ENCODE measurements around the gene LIX1L. TPM values are rescaled to one million over a fixed set of nuclear protein-coding genes. Genes with fewer than 3 reads are reported as not detected.
A peak's percentile ranks its signal among the peaks of the same experiment; 100 is the strongest.

Gene LIX1L
- total RNA-seq, 1 donor from 2014 or later, result 16.2 TPM

DNA sequence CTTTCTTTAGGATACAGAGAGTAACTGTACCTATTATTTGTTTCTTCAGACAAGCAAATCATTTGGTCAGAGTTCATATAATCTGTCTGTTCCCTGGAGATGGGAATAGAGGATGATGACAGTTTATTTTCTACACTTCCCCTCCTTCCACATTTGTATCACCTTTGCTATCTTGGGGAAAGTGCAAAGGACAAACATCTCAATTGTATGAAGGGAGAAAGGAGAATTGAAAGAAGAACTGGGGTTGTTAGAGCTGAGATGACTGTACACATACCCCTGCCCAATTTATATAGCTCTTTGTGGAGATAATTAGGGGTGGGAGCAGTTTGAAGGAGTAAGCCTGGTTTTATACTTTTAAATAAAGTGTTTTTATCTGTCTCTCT is 20.6 kb upstream of the LIX1L start:
- H3K36me3 ChIP-seq (ENCODE audit: control insufficient read depth in 3 of 3, insufficient read depth in 3 of 3, low read length in 3 of 3), result peaks cover 0 to 5% (median 2%) of the 10 kb centered on the region in 3 donors
- no peaks in the 10 kb centered on the region for H3K9me3 ChIP-seq (ENCODE audit: control insufficient read depth in 3 of 3, low read length in 3 of 3)
- H3K9ac ChIP-seq (ENCODE audit: low read depth in 1 of 3, low read length in 3 of 3), result peak overlapping the region; percentile 70 to 80 (median 74)
- peak overlapping the region; percentile 94 for H3K27ac ChIP-seq (ENCODE audit: low read depth, low read length)
- H3K27me3 ChIP-seq (ENCODE audit: control insufficient read depth in 3 of 3, insufficient read depth in 3 of 3, low read length in 3 of 3), result no peaks in the 10 kb centered on the region
- peak overlapping the region; percentile 37 to 68 (median 42) for H3K4me3 ChIP-seq (ENCODE audit: low read length in 3 of 3)
- H3K4me1 ChIP-seq (ENCODE audit: control insufficient read depth in 3 of 3, insufficient read depth in 3 of 3, low read length in 3 of 3), result peaks cover 58 to 61% (median 61%) of the 10 kb centered on the region in 3 donors

DNA sequence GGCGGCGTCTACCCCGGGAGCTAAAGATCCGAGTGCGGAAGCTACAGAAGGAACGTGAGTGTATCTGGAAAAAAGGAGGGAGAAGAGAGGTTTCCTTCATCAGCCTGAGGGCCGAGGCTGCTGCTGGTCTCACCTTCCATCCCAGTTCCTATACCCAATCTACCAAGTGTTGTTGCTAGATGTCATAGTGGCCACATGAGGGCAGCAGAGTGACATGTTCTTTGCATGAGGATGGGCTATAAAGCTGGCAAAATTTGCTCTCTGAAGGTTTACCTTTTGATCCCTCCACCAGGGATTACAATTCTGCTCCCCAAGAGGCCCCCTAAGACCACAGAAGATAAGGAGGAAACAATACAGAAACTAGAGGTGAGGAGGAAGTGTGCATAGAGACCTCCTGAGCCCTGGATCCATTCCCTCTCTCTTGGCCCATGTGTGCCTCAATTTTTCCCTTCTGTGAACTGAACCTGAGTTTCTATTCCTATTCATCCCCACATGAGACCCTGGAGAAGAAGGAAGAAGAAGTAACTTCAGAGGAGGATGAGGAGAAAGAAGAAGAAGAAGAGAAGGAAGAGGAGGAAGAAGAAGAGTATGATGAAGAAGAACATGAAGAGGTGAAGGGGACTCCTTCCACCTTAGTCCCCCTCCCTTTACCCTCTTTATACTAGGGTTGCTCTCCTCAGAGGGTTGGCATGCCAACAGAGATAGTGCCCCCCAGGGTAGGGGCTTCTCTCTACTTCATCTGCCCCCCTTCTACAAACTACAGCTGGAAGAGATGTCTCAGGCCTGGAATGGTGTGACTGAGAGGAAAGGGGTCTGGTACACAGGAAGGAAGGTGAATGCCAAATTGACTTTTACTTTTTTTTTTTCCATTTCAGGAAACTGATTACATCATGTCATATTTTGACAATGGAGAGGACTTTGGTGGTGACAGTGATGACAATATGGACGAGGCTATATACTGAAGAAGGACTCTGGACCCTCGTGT is 20.0 kb upstream of the LIX1L start:
- Histone ChIP-seq H3K36me3 (ENCODE audit: control insufficient read depth in 3 of 3, insufficient read depth in 3 of 3, low read length in 3 of 3) (peaks cover 0 to 5% (median 2%) of the 10 kb centered on the region in 3 donors), H3K9me3 (ENCODE audit: control insufficient read depth in 3 of 3, low read length in 3 of 3) (no peaks in the 10 kb centered on the region), H3K27me3 (ENCODE audit: control insufficient read depth in 3 of 3, insufficient read depth in 3 of 3, low read length in 3 of 3) (no peaks in the 10 kb centered on the region), H3K4me1 (ENCODE audit: control insufficient read depth in 3 of 3, insufficient read depth in 3 of 3, low read length in 3 of 3) (peaks cover 54% of the 10 kb centered on the region in 3 donors), H3K4me3 (ENCODE audit: low read length in 3 of 3) (peak overlapping the region in 1 of 3 donors; percentile 68), H3K27ac (ENCODE audit: low read depth, low read length) (peak overlapping the region; percentile 94), H3K9ac (ENCODE audit: low read depth in 1 of 3, low read length in 3 of 3) (peak overlapping the region; percentile 64 to 80 (median 74))

GRCh38 chr1:145977016-145977415 is 19.2 kb upstream of the LIX1L start:
- no peaks in the 10 kb centered on the region for H3K27me3 ChIP-seq (ENCODE audit: control insufficient read depth in 3 of 3, insufficient read depth in 3 of 3, low read length in 3 of 3)
- no peak overlapping the region for H3K27ac ChIP-seq (ENCODE audit: low read depth, low read length)
- H3K36me3 ChIP-seq (ENCODE audit: control insufficient read depth in 3 of 3, insufficient read depth in 3 of 3, low read length in 3 of 3), result peaks cover 0 to 5% (median 2%) of the 10 kb centered on the region in 3 donors
- no peak overlapping the region for H3K9ac ChIP-seq (ENCODE audit: low read depth in 1 of 3, low read length in 3 of 3)
- no peak overlapping the region for H3K4me3 ChIP-seq (ENCODE audit: low read length in 3 of 3)
- H3K4me1 ChIP-seq (ENCODE audit: control insufficient read depth in 3 of 3, insufficient read depth in 3 of 3, low read length in 3 of 3), result peaks cover 47% of the 10 kb centered on the region in 3 donors
- no peaks in the 10 kb centered on the region for H3K9me3 ChIP-seq (ENCODE audit: control insufficient read depth in 3 of 3, low read length in 3 of 3)

DNA sequence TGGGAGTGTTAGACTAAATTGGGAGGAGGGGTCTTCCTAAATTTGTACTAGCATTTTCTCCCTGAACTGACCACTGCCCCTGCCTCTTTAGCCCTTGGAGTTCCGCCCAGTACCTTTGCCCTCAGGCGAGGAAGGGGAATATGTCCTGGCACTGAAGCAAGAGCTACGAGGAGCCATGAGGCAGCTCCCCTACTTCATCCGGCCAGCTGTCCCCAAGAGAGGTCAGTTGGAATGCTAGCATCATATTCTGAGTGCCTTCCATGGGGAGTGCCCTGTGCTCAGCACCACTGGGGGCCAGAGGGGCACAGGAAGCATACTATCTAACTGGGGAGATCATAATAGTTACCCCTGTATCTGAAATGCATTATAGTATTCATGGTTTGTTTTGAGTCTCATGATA is 17.4 kb upstream of the LIX1L start:
- H3K9ac ChIP-seq (ENCODE audit: low read depth in 1 of 3, low read length in 3 of 3), result peak overlapping the region in 1 of 3 donors; percentile 43

GRCh38 chr1:145974721-145975120 is 16.9 kb upstream of the LIX1L start:
- no peak overlapping the region for H3K4me3 ChIP-seq (ENCODE audit: low read length in 3 of 3)
- H3K9me3 ChIP-seq (ENCODE audit: control insufficient read depth in 3 of 3, low read length in 3 of 3), result no peaks in the 10 kb centered on the region
- no peaks in the 10 kb centered on the region for H3K27me3 ChIP-seq (ENCODE audit: control insufficient read depth in 3 of 3, insufficient read depth in 3 of 3, low read length in 3 of 3)
- no peak overlapping the region for H3K27ac ChIP-seq (ENCODE audit: low read depth, low read length)
- peaks cover 0 to 5% (median 2%) of the 10 kb centered on the region in 3 donors for H3K36me3 ChIP-seq (ENCODE audit: control insufficient read depth in 3 of 3, insufficient read depth in 3 of 3, low read length in 3 of 3)
- H3K4me1 ChIP-seq (ENCODE audit: control insufficient read depth in 3 of 3, insufficient read depth in 3 of 3, low read length in 3 of 3), result peaks cover 24% of the 10 kb centered on the region in 3 donors
- H3K9ac ChIP-seq (ENCODE audit: low read depth in 1 of 3, low read length in 3 of 3), result no peak overlapping the region

More for the DNA sequence above, 17.4 kb upstream of the LIX1L start:
- peaks cover 29% of the 10 kb centered on the region in 3 donors for H3K4me1 ChIP-seq (ENCODE audit: control insufficient read depth in 3 of 3, insufficient read depth in 3 of 3, low read length in 3 of 3)
- no peak overlapping the region for H3K4me3 ChIP-seq (ENCODE audit: low read length in 3 of 3)
- no peak overlapping the region for H3K27ac ChIP-seq (ENCODE audit: low read depth, low read length)
- no peaks in the 10 kb centered on the region for H3K9me3 ChIP-seq (ENCODE audit: control insufficient read depth in 3 of 3, low read length in 3 of 3)
- H3K36me3 ChIP-seq (ENCODE audit: control insufficient read depth in 3 of 3, insufficient read depth in 3 of 3, low read length in 3 of 3), result peaks cover 0 to 5% (median 2%) of the 10 kb centered on the region in 3 donors
- H3K27me3 ChIP-seq (ENCODE audit: control insufficient read depth in 3 of 3, insufficient read depth in 3 of 3, low read length in 3 of 3), result no peaks in the 10 kb centered on the region

GRCh38 chr1:145972580-145972979 is 14.8 kb upstream of the LIX1L start:
- Histone ChIP-seq H3K27ac (ENCODE audit: low read depth, low read length) (no peak overlapping the region), H3K4me1 (ENCODE audit: control insufficient read depth in 3 of 3, insufficient read depth in 3 of 3, low read length in 3 of 3) (peaks cover 4 to 5% (median 4%) of the 10 kb centered on the region in 3 donors), H3K4me3 (ENCODE audit: low read length in 3 of 3) (no peak overlapping the region), H3K27me3 (ENCODE audit: control insufficient read depth in 3 of 3, insufficient read depth in 3 of 3, low read length in 3 of 3) (no peaks in the 10 kb centered on the region), H3K36me3 (ENCODE audit: control insufficient read depth in 3 of 3, insufficient read depth in 3 of 3, low read length in 3 of 3) (peaks cover 0 to 5% (median 2%) of the 10 kb centered on the region in 3 donors), H3K9me3 (ENCODE audit: control insufficient read depth in 3 of 3, low read length in 3 of 3) (no peaks in the 10 kb centered on the region), H3K9ac (ENCODE audit: low read depth in 1 of 3, low read length in 3 of 3) (no peak overlapping the region)

DNA sequence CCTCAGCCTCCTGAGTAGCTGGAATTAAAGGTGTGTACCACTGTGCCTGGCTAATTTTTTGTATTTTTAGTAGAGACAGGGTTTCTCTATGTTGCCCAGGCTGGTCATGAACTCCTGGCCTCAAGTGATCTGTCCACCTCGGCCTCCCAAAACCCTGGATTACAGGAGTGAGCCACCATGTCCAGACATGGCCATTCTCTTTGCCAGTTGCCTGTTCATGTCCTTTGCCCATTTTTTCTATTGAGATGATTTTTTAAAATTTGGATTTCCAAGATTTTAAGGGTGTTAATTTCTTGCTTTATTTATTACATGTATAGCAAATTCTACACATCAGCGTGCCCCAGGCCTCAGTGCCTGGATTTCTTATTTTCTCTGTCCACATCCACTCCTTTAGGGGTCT is 9.5 kb upstream of the LIX1L start:
- Histone ChIP-seq H3K36me3 (ENCODE audit: control insufficient read depth in 3 of 3, insufficient read depth in 3 of 3, low read length in 3 of 3) (no peaks in the 10 kb centered on the region), H3K4me3 (ENCODE audit: low read length in 3 of 3) (no peak overlapping the region), H3K27me3 (ENCODE audit: control insufficient read depth in 3 of 3, insufficient read depth in 3 of 3, low read length in 3 of 3) (no peaks in the 10 kb centered on the region), H3K4me1 (ENCODE audit: control insufficient read depth in 3 of 3, insufficient read depth in 3 of 3, low read length in 3 of 3) (peaks cover 19 to 25% (median 21%) of the 10 kb centered on the region in 3 donors), H3K27ac (ENCODE audit: low read depth, low read length) (no peak overlapping the region), H3K9me3 (ENCODE audit: control insufficient read depth in 3 of 3, low read length in 3 of 3) (no peaks in the 10 kb centered on the region), H3K9ac (ENCODE audit: low read depth in 1 of 3, low read length in 3 of 3) (no peak overlapping the region)

- Histone ChIP-seq H3K4me1 (ENCODE audit: control insufficient read depth in 3 of 3, insufficient read depth in 3 of 3, low read length in 3 of 3) (peaks cover 37 to 41% (median 38%) of the 10 kb centered on the region in 3 donors), H3K27ac (ENCODE audit: low read depth, low read length) (peak overlapping the region; percentile 71)
These were observed 7.4 kb upstream of the LIX1L start for GRCh38 chr1:145965119-145965744.

GRCh38 chr1:145964328-145965118 is 6.7 kb upstream of the LIX1L start, which contains the start of the genes ANKRD34A and POLR3GL:
Gene ANKRD34A, minus strand, starts transcription at chr1:145964575. Its CDS starts 2,816 bp downstream, at chr1:145961759.
Gene POLR3GL, plus strand, starts transcription at chr1:145964690. Its CDS starts 10,176 bp downstream, at chr1:145974866.
- H3K27me3 ChIP-seq (ENCODE audit: control insufficient read depth in 3 of 3, insufficient read depth in 3 of 3, low read length in 3 of 3), result no peaks in the 10 kb centered on the region
- peak within 1 kb of the TSS; percentile 85 to 96 (median 94) for H3K9ac ChIP-seq (ENCODE audit: low read depth in 1 of 3, low read length in 3 of 3)
- peak within 1 kb of the TSS; percentile 79 to 95 (median 92) for H3K4me3 ChIP-seq (ENCODE audit: low read length in 3 of 3)
- no peaks in the 10 kb centered on the region for H3K36me3 ChIP-seq (ENCODE audit: control insufficient read depth in 3 of 3, insufficient read depth in 3 of 3, low read length in 3 of 3)
- peaks cover 44 to 48% (median 45%) of the 10 kb centered on the region in 3 donors for H3K4me1 ChIP-seq (ENCODE audit: control insufficient read depth in 3 of 3, insufficient read depth in 3 of 3, low read length in 3 of 3)
- H3K9me3 ChIP-seq (ENCODE audit: control insufficient read depth in 3 of 3, low read length in 3 of 3), result no peaks in the 10 kb centered on the region
- H3K27ac ChIP-seq (ENCODE audit: low read depth, low read length), result peak within 1 kb of the TSS; percentile 71

More at GRCh38 chr1:145965119-145965744, 7.4 kb upstream of the LIX1L start:
- Histone ChIP-seq H3K9ac (ENCODE audit: low read depth in 1 of 3, low read length in 3 of 3) (peak overlapping the region; percentile 85 to 96 (median 94)), H3K4me3 (ENCODE audit: low read length in 3 of 3) (peak overlapping the region; percentile 79 to 95 (median 92)), H3K36me3 (ENCODE audit: control insufficient read depth in 3 of 3, insufficient read depth in 3 of 3, low read length in 3 of 3) (no peaks in the 10 kb centered on the region), H3K9me3 (ENCODE audit: control insufficient read depth in 3 of 3, low read length in 3 of 3) (no peaks in the 10 kb centered on the region), H3K27me3 (ENCODE audit: control insufficient read depth in 3 of 3, insufficient read depth in 3 of 3, low read length in 3 of 3) (no peaks in the 10 kb centered on the region)

Measured in skeletal muscle tissue (tissue), 4 donors.